Activated T-cell treated with anti-CD3 and anti-CD28 coated beads for 1 hour (primary cell): Measurements from ENCODE around the gene SLC23A2.
"Not testable (repeated sequence)": the region's sequence is repeated elsewhere in the genome, so short reads cannot be mapped to it uniquely, and the experiment has no call there.

ENCODE experiments used
- DNase-seq: peaks from one replicate; pipeline ENCODE4 v3.0.0-alpha.2; 2020; ENCODE audit warnings: low read depth

The SLC23A2 gene

DNA sequence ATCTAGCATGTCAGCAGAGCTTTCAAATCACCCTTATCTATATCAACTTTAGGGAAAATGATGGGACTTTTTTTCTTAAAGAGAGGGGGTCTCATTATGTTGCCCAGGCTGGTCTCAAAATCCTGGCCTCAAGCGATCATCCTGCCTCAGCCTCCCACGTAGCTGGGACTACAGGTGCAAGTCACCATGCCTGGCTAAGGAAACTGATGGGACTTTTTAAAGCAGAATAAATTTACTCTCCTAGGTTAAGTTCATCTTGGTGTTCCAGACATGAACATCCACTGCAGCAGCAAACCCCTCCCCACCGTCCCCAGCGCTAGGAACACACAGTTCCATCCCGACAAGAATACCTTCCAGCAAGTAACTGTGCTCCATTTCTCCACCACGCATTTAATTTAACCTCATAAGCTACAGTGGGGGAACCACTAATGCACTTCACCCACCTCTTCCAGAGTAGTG lies 64.9 kb downstream of the SLC23A2 start:
- DNase-seq, result no peak

DNA sequence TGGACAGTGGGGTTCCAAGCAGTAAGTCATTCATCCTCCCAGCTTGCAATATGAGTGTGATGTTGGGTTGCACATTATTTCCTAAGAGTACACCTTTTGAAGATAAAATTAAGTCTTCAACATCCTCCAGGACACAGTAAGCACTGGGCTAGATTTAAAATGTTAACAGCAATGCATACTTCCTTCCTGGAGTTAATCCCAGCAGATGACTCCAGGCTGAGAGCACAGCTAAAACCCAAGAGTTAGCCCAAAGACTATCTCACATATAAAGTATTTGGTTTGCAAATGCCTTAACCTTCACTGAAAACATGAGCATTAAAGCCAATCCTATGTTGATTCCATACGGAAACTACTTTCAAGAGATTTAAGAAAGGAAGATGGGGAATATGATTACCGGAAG lies 69.2 kb downstream of the SLC23A2 start:
- no peak for DNase-seq

DNA sequence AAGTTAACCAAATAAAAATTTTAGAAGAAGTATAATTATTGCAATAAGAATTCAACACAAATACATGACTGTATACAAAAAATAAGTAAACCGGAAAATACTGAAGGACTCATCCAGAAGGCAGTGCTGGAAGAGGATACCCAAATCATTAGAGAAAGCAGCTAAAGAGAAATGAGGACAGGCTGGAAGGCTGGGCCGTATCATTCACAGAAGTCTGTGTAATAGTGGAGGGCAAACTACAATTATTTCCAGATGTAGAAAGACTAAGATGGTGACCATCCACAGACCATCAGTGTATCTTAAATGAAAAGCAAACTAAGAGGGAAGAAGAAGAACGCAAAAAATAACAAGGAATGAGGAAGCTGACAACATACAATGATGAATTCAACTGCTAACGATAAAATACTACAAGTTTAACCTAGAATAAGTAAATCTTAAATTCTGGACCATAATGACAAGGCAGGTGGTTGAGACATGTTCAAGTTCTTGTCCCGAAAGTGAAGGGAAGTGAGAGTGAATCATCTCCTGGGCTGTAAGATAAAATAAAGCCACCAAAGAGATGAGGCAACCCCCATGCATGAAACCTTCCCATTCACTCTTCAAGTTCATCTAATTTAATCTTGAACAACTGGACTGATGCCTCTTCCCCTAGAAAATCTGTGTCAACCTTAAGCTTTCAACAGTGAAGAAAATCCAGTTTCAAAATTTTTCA lies 71.5 kb downstream of the SLC23A2 start:
- no peak for DNase-seq

DNA sequence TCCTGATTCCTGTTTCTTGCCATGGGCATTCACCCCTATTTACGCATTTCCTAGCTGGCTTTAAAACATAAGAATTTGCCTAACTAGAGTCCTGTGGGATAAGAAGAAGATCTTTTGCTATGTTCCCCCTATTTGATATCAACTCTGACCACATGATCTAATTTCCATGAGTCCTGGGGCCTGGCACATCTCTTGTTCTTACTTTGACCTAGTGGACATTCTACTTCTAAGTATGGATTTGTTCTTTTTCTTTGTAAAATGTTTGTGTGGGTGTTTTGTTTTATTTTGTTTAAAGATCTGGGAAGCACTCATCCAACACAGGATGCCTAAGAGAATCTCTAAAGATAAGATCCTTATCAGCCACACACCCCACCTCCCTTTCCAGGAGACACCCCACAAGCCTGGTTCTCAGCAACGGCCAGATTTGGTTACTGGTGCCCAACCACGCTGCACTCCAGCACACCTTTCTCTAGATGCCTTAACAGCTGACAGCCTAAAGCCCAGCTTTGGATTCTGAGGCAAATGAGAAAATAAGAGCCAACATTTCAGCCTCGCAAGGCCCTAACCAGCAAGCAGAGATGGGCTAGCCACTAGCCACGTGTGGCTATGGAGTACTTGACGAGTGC lies 74.7 kb downstream of the SLC23A2 start:
- no peak for DNase-seq

DNA sequence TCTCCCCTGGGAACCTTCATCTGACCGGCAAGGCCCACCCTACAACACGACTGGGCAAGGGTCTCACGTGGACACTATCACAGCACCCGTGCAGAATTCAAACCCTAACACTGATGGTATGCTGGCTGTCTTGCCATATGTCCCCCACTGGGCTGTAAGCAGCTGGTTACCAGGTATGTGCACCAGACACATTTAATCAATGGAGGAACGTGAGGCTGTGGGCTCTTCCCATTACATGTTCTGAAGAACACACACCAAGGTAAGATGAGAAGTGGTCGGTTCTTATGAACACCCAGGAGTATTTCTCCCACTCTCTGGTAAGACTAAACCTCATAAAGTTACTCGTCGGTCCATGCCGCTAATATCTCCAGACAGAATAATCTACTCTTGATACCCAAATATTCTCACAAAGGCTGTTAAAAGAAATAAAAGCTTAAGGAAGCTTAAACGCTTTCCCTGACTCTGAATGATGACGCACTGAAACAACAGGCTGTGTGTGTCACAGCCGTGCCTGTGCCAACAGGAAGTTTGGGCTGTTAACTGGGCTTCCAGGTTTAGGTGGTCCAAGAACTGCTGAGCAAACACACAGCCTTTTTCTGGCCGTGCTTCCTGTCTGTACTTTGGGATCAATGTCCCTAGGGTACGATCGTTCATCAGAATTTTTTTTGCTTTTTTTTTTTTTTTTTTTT lies 75.3 kb downstream of the SLC23A2 start:
- no peak for DNase-seq

DNA sequence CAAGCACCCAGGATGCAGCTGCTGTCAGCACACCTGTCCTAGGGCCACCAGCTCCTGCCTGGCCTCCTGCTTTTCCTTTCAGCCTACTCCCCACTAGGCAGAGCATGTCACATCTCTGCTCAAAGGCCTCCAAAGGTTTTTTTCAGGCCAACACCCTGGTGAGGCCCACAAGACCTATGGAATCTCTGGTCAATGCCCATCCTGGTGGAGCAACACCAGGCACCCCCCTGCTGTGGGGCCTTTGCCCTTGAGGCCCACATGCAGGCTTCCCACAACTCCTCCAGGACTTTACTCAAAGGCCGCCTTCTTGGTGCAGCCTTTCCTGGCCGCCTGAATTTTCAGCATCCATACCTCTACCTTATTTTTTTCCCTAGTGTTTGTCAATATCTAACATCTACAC lies 76.9 kb downstream of the SLC23A2 start:
- DNase-seq, result no peak

DNA sequence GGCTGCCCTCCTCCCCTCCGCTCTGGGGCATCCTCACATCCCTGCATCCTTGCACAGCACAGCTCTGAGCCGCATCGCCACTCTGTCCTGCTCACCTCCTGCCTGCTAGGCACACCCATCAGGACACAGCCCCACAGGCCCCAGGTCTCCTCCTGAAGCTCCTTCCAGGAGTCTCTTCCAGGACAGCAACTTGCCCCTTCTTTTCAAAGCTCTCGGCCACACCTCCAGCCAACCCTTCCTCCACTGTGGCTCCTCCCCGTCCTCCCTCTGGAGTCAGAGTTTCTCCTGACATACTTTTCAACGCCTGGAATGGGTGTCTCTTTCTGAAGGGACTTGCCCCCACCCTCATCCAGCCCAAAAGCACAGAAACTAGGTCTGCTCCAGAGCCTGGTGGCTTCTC lies 77.3 kb downstream of the SLC23A2 start:
- DNase-seq, result no peak

DNA sequence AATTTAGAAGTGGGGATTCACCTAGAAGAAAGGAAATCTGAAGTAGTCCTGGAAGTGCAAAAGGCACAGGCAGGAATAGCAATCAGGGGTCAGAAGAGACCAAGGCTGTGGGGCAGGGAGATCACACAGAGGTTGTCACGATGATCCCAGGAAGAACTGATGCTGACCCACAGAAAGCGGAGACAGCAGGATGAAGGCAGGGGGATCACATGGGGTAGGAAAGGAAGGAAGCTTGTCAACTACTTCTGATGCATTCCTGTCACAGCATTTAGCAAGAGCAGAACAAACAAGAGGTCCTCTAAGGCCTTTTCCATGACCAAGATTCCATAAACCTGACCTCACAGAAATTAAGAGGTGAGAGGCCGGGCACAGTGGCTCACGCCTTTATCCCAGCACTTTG lies 79.1 kb downstream of the SLC23A2 start:
- no peak for DNase-seq

- not testable (repeated sequence) for DNase-seq
These were observed 80.0 kb downstream of the SLC23A2 start for GRCh38 chr20:4921271-4921670.

- no peak for DNase-seq
These were observed 80.7 kb downstream of the SLC23A2 start for GRCh38 chr20:4920655-4921054.

DNA sequence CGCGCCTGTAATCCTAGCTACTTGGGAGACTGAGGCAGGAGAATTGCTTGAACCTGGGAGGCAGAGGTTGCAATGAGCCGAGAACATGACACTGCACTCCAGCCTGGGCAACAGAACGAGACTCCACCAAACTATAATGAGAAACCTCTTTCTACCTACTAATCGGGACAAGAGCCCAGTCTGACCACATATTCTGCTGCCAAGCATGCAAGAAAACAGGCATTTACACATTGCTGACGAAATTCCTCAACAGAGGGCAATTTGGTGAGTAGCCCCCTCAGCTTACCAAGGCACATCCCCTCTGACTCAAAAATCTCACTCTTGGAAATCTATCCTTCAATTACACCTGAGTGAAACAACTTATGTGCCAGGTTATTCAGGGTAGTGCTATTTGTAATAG lies 81.2 kb downstream of the SLC23A2 start:
- DNase-seq, result no peak

DNA sequence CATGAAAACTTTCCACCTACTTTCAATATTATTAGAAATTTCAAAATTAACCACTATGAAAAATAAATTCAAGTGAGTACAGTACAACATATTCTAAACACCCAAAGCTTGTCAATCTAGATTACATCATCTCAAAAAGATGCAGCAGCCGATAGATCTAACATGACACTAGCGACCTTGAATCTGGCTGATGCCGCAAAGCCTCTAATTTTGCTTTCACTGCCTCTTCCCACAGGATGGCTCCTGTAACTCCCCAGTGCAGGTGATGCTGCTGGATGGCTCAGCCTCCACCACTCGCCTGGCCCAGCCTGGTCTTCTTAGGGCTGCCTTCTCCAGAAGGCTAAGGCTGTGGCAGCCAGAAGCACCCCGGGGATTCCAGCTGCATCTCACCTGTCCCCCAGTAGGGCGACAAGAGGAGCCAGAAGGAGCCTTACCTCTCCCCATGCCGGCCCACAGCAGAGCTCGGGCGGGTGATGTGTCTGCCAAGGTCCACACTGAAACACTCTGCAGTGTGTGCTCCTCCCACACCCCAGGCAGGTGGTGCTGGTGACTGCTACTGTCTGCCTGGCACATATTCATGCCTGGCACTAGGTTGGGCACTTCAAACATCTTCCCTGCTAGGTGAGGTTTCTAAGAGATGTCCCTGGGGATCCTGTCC lies 82.1 kb downstream of the SLC23A2 start:
- no peak for DNase-seq

GRCh38 chr20:4918473-4918872 lies 82.8 kb downstream of the SLC23A2 start:
- no peak for DNase-seq

DNA sequence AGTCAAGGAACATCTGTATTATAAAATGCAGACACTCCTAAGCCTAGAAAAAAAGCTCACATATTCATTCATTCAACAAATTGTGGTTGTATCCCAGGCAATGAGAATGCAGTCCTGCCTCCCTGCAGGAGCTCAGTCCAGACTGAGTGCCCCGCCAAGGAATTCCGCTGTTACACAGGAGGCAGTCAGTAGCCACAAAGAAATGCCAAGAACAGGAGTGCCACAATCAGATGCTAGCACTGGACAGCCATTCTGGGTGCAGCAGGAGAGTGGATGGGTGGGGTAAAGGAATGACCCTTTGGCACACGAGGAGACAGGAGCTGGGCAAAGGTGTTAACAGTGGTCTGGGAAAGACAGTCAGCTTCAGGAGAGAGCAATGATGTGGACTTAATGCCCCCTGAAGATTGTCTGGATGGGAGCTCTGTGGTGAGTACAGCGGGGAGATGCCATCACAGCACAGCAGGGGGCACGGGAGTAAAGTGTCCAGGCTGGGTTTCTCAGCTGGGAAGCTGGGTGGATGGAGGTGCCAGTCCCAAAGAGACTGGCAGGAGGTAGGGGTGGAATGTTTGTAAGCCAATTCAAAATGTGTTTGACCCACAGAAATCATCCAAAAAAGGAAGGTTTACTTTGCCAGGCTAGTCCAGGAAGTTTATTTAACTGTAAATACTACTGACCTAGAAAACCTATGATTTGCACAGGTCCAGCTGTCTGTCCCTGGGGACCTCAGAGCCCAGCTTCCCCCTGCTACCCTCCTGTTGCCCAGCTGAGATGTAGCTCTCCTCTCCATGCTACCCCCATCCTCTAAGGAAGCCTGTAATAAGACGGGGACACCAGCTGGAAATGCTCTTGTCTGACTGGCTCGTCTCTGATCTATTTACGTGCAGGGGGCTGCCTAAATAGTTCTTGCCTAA lies 84.1 kb downstream of the SLC23A2 start:
- no peak for DNase-seq

DNA sequence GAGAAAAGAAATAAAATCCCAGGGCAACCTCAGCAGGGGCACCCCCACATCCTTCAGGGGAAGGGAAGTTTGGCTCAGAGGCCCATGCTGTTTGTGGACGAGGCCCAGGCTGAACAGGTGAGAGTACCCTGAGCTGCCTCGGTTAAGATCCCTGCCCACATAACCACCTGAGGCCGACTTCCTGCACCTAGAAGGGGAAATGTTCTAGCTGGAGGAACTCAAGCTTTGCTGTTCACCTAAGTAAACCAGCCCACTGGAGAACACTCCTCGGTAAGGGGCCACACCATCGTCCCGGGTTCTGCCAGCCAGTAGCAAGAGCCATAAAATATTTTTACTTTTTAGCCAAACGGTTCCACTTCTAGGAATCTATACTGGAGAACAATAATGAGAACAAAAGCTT lies 88.2 kb downstream of the SLC23A2 start:
- no peak for DNase-seq

GRCh38 chr20:4912380-4913142 lies 88.7 kb downstream of the SLC23A2 start:
- DNase-seq, result no peak

- no peak for DNase-seq
These were observed 90.4 kb downstream of the SLC23A2 start for GRCh38 chr20:4910951-4911350.

DNA sequence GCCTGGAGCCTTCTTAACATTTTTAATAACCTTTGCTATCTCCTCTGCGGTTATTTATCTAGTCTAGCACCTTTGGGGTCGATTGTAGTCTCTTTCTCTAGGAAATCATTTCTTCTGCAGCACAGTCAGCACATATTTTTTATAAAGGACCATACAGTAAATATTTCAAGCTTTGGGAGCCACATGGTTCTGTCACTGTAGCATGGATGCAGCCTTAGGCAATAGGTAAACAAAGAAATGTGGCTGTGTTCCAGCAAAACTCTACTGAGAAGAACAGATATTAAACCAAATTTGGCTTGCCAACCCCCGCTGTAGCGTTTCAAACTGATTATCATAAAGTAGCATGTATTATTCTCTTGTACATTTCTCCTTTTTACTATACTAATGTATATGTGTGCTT lies 95.7 kb downstream of the SLC23A2 start:
- DNase-seq, result no peak

DNA sequence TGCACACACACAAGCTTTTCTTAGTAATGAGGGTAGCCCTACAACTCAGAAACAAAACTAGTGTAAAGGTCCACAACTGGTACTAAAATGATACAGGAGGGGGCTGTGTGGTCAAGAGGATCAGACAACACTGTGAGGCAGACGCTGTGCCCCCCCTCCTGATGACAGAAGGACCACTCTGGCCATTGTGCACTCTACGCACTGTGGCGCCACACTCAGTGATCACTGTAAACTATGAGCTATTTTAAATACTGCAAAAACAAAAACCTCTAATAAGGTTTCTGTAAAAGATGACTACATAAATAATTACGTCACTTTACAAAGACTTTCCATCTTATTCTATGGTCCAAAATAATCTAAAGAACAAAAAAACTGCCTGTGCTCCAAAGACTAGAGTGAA lies 96.1 kb downstream of the SLC23A2 start:
- DNase-seq, result no peak

DNA sequence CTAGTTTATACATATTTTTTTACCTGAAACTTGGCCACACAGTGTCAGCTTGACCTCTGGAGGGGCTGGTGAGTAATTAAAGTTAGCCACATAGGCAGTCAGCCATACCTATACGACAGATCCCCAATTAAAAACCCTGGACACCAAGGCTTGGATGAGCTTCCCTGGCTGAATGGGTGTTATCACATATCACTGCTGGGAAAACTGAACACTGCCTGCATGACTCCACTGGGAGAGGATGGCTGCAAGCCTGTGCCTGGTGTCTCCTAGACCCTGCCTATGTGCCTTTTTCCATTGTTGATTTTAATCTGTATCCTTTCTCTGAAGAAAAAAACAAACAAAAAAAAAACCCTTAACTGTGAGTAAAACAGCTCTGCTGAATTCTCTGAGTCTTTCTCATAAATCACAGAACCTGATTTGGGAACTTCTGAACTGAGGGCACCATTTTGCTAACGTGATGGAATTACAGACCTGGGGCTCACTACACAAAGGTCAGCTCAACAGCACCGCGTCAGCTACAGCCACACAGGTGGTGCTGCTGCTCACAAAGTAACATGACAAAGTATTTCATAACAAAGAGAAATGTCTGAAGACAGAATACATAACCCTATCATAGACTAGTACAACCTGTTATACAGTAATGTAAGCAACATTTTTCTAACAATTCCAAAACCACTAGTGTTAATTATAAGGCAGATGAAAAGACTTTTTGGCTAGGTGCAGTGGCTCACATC lies 97.0 kb downstream of the SLC23A2 start:
- no peak for DNase-seq
